Breast epithelium (tissue), 3 donors: ENCODE measurements around the gene KRT3.

Source experiments
- POLR2A ChIP-seq: fragments of 450-650 bp; IDR thresholded peaks from one replicate; pipeline ENCODE4 v1.6.1; 2016; ENCODE audit warnings: antibody characterized with exemption, mild to moderate bottlenecking, moderate library complexity
- POLR2AphosphoS5 ChIP-seq, 3 donors: sonication (generic); formaldehyde crosslinking; IDR thresholded peaks; one replicate each; pipeline ENCODE4 v1.6.1; 2017; ENCODE audit warnings: antibody characterized with exemption in 3 of 3
- TF ChIP-seq, protein P1 (sequence below), 3 donors: fragments of 450-650 bp; IDR thresholded peaks; one replicate each; pipeline ENCODE4 v1.5.1; 2016 to 2017; ENCODE audit warnings: antibody characterized with exemption in 3 of 3, mild to moderate bottlenecking in 3 of 3, moderate library complexity in 3 of 3

- no peak for TF ChIP-seq POLR2A
- TF ChIP-seq POLR2AphosphoS5 (IDR thresholded peaks at IDR 0.05): no peak
- TF ChIP-seq, protein P1, sequence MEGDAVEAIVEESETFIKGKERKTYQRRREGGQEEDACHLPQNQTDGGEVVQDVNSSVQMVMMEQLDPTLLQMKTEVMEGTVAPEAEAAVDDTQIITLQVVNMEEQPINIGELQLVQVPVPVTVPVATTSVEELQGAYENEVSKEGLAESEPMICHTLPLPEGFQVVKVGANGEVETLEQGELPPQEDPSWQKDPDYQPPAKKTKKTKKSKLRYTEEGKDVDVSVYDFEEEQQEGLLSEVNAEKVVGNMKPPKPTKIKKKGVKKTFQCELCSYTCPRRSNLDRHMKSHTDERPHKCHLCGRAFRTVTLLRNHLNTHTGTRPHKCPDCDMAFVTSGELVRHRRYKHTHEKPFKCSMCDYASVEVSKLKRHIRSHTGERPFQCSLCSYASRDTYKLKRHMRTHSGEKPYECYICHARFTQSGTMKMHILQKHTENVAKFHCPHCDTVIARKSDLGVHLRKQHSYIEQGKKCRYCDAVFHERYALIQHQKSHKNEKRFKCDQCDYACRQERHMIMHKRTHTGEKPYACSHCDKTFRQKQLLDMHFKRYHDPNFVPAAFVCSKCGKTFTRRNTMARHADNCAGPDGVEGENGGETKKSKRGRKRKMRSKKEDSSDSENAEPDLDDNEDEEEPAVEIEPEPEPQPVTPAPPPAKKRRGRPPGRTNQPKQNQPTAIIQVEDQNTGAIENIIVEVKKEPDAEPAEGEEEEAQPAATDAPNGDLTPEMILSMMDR (IDR thresholded peaks at IDR 0.05): no peak
These were observed 28.9 kb downstream of the KRT3 start for GRCh38 chr12:52767020-52767379.
